Measurements from ENCODE around the gene SPATA13.

GRCh38 chr13:24199016-24199415, 38.5 kb downstream of the SPATA13 start:
- TF ChIP-seq CTCF (IDR thresholded peaks at IDR 0.05; ENCODE audit: borderline replicate concordance, extremely low read depth, low read length, poor library complexity, severe bottlenecking): no peak
- no peak for TF ChIP-seq EZH2 (IDR thresholded peaks at IDR 0.05; ENCODE audit: borderline replicate concordance, low read depth, low read length, severe bottlenecking)

Measured in DND-41 (cell line).